Coronary artery (tissue), 2 donors: ENCODE results near the gene GABARAPL2.

ENCODE experiments used
- DNase-seq: peaks from one replicate; pipeline ENCODE4 v3.0.0-alpha.2; 2017; ENCODE audit warnings: low spot score
- H3K27ac ChIP-seq, 2 donors: fragments of 200-600 bp; sonication (generic); one replicate each; pipeline ENCODE4 v1.5.1; 2016 to 2019
- H3K4me3 ChIP-seq: fragments of 200-600 bp; sonication (generic); 2 replicates; pipeline ENCODE4 v1.5.1; 2016; ENCODE audit warnings: mild to moderate bottlenecking, moderate library complexity
- CTCF ChIP-seq: fragments of 200-600 bp; sonication (generic); IDR thresholded peaks from one replicate; pipeline ENCODE4 v1.5.1; 2019; ENCODE audit warnings: antibody characterized with exemption

The GABARAPL2 gene

GRCh38 chr16:75622761-75623605, 56.8 kb downstream of the GABARAPL2 start, which contains the start of gene ADAT1:
Gene ADAT1, minus strand, starts transcription at chr16:75623281. Its CDS starts 2,482 bp downstream, at chr16:75620799.
- peak; percentile 99 for DNase-seq
- no peak for TF ChIP-seq CTCF
- H3K4me3 ChIP-seq: peak within 1 kb of the TSS; percentile 87
- peak within 1 kb of the TSS; percentile 83 to 95 for H3K27ac ChIP-seq

- Histone ChIP-seq H3K27ac (no peak overlapping the region), H3K4me3 (no peak overlapping the region)
- TF ChIP-seq CTCF: no peak
- no peak for DNase-seq
Observed at GRCh38 chr16:75624921-75625334, 58.7 kb downstream of the GABARAPL2 start.

- Histone ChIP-seq H3K4me3 (no peak overlapping the region), H3K27ac (no peak overlapping the region)
- no peak for DNase-seq
- TF ChIP-seq CTCF: no peak
Observed at GRCh38 chr16:75626806-75627205, 60.6 kb downstream of the GABARAPL2 start.
